ENCODE data around the gene ASCC2.
A peak's percentile ranks its signal among the peaks of the same experiment; 100 is the strongest.

Gene ASCC2

DNA sequence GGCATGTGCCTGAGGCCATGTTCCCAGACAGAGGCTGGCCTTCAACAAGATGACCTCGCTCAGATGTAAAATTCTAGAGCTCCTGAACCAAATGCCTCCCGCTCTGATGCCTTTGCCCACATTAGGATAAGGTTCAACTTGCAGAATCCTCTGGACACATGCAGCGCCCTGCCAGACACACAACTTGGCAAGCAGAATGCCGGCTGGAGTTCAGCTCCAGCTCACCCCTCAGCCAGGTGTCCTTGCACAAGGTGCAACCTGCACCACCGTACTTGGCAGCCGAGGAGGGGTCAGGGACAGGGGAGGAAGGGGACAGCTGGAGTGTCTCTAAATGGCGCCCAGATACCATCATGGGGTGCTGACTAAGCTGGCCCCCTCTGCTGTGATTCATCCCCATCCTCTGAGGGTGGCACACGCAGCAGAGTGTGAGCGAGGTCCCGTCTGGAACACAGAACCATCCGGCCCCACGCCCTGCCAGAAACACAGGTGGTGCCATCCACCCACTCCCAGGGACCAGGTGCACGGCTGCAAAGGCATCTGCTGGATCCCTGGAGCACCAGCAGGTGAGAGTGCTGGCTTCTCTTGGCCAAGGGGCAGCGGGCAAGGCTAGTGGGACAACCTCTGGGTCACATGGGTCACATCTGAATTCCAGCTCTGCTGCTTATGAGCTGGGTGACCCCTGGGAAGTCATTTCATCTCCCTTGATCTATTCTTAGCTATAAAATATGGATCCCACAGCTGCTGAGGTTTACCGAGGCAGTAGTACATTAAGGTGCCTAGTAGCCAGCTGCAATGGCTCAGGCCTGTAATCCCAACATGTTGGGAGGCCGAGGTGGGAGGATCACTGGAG is 84.0 kb downstream of the ASCC2 start:
- H3K4me3 Mint-ChIP-seq, result no peak overlapping the region
- H3K9me3 Mint-ChIP-seq, result no peaks in the 10 kb centered on the region
- ATAC-seq (replicated peaks; ENCODE audit: extremely low read depth, poor library complexity, severe bottlenecking), result no peak
- H3K36me3 Mint-ChIP-seq (ENCODE audit: insufficient read depth), result peaks cover 4% of the 10 kb centered on the region
- no peak for DNase-seq (ENCODE audit: low spot score in 2 of 2)
- no peaks in the 10 kb centered on the region for H3K27me3 Mint-ChIP-seq
- peak overlapping the region; percentile 61 for H3K27ac Mint-ChIP-seq (ENCODE audit: low read depth)
- H3K4me1 Mint-ChIP-seq, result peaks cover 28% of the 10 kb centered on the region

- ATAC-seq (replicated peaks; ENCODE audit: extremely low read depth, poor library complexity, severe bottlenecking) (no peak), DNase-seq (ENCODE audit: low spot score in 2 of 2) (no peak)
- Mint-ChIP-seq H3K36me3 (ENCODE audit: insufficient read depth) (peaks cover 8% of the 10 kb centered on the region), H3K9me3 (no peaks in the 10 kb centered on the region), H3K4me1 (peaks cover 28% of the 10 kb centered on the region), H3K4me3 (no peak overlapping the region), H3K27me3 (no peaks in the 10 kb centered on the region), H3K27ac (ENCODE audit: low read depth) (peak overlapping the region; percentile 41)
Observed at GRCh38 chr22:29751669-29752068, 86.4 kb downstream of the ASCC2 start.

DNA sequence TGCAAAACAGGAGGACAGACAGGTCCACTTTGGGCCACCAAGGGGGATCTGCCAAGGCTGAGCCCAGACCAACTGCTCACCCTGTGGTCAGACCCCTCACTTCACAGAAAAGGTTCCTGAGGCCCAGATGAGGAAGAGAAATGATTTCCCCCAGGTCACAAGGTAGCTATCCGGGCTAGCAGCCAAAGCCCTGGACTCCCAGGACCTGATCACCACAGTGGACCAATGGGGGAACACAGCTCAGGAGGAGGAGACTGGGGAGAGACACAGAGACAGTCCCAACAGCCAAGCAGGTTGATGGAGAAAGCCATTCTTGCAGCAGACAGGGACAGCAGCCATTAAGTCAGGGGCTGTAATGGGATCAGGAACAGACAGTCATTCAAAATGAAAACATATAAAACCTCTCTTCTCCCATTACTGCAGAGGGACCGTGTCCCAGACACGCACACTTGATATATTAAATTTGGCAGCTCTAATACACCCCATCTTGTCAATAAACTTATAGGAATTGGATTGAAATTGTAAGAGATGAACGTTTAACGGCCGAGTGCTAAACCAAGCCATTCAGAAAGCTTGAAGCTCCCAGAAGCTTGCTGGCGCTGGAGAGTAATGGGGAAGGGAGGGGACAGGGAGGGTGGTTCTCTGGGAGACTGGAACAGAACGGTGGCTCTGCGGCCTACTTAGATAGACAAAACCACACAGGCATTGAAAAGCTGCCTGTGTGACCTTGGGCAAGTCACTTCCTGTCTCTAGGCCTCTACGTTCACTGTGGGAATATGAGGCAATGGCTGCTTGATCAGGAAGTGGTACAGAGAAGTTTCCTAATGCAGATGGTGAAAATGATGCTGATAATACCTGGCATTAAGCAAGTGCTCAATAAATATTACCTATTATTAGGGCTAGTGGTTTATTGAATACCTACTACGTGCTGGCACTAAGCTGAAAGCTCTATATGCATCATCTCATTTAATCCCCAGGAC is 87.2 kb downstream of the ASCC2 start:
- peak; percentile 70 for ATAC-seq (replicated peaks; ENCODE audit: extremely low read depth, poor library complexity, severe bottlenecking)
- Mint-ChIP-seq H3K4me3 (peak overlapping the region; percentile 23), H3K36me3 (ENCODE audit: insufficient read depth) (peaks cover 8% of the 10 kb centered on the region)

GRCh38 chr22:29750029-29750428 is 88.0 kb downstream of the ASCC2 start:
- Mint-ChIP-seq H3K9me3 (no peaks in the 10 kb centered on the region), H3K4me1 (peaks cover 28% of the 10 kb centered on the region), H3K4me3 (no peak overlapping the region), H3K27me3 (no peaks in the 10 kb centered on the region), H3K36me3 (ENCODE audit: insufficient read depth) (peaks cover 11% of the 10 kb centered on the region), H3K27ac (ENCODE audit: low read depth) (peak overlapping the region; percentile 68)
- ATAC-seq (replicated peaks; ENCODE audit: extremely low read depth, poor library complexity, severe bottlenecking) (no peak), DNase-seq (ENCODE audit: low spot score in 2 of 2) (no peak)

More for the DNA sequence above, 87.2 kb downstream of the ASCC2 start:
- H3K9me3 Mint-ChIP-seq, result no peaks in the 10 kb centered on the region
- no peaks in the 10 kb centered on the region for H3K27me3 Mint-ChIP-seq
- DNase-seq (ENCODE audit: low spot score in 2 of 2), result no peak
- peak overlapping the region; percentile 68 for H3K27ac Mint-ChIP-seq (ENCODE audit: low read depth)
- H3K4me1 Mint-ChIP-seq, result peaks cover 28% of the 10 kb centered on the region

DNA sequence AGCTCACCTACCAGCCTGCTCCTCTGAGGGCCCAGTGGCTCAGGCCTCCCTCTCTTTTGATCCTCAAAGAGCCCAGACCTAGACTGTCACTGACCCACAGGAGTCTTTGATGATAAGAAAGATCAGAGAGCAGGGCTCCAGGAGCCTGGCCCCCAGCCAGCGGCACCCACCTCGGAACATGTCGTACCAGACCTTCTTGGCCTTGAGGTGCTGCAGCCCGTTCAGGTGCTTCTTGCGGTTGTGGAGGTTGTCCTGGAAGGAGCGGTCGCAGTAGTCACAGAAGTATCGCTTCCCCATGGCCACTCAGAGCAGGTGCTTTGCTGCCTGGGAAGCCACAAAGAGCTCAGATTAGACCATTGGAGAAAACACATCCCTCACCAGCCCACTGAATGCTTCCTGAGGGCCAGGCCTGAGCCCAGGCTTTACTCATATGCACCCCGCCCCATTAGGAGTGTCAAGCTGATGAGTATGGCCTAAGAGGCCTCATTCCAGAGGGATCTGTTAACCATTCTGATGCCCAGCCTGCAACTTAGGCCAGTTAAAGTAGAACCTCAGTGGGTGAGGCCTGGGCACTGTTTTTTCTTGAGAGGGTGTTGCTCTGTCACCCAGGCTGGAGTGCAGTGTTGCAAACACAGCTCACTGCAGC is 89.7 kb downstream of the ASCC2 start:
- Mint-ChIP-seq H3K4me3 (no peak overlapping the region), H3K36me3 (ENCODE audit: insufficient read depth) (peaks cover 9% of the 10 kb centered on the region), H3K27ac (ENCODE audit: low read depth) (no peak overlapping the region), H3K9me3 (no peaks in the 10 kb centered on the region), H3K4me1 (peaks cover 28% of the 10 kb centered on the region), H3K27me3 (no peaks in the 10 kb centered on the region)
- no peak for DNase-seq (ENCODE audit: low spot score in 2 of 2)
- no peak for ATAC-seq (replicated peaks; ENCODE audit: extremely low read depth, poor library complexity, severe bottlenecking)

GRCh38 chr22:29747832-29748231 is 90.2 kb downstream of the ASCC2 start:
- peaks cover 28% of the 10 kb centered on the region for H3K4me1 Mint-ChIP-seq
- no peak overlapping the region for H3K27ac Mint-ChIP-seq (ENCODE audit: low read depth)
- DNase-seq (ENCODE audit: low spot score in 2 of 2), result no peak
- peaks cover 9% of the 10 kb centered on the region for H3K36me3 Mint-ChIP-seq (ENCODE audit: insufficient read depth)
- no peak overlapping the region for H3K4me3 Mint-ChIP-seq
- H3K9me3 Mint-ChIP-seq, result no peaks in the 10 kb centered on the region
- H3K27me3 Mint-ChIP-seq, result no peaks in the 10 kb centered on the region
- ATAC-seq (replicated peaks; ENCODE audit: extremely low read depth, poor library complexity, severe bottlenecking), result no peak

DNA sequence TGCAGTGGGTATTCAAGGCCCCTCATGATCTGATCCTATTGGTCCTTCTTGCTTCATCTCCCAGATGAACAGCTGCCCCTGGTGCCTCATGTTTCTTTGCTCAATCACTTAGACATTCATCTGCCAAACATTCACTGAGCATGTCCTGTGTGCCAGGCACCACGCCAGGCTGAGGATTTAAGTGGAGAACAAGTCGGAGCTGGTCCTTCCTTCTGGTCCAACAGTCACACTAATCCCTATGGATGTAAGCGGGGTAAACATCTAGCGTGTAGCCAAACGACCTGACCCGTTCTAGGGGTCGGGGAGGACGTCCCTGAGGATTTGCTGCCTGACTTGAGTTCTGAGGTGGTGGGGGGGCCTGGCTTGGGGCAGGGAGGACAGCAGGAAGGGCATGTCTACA is 93.2 kb downstream of the ASCC2 start:
- ATAC-seq (replicated peaks; ENCODE audit: extremely low read depth, poor library complexity, severe bottlenecking), result no peak
- H3K27ac Mint-ChIP-seq (ENCODE audit: low read depth), result no peak overlapping the region
- H3K36me3 Mint-ChIP-seq (ENCODE audit: insufficient read depth), result peaks cover 9% of the 10 kb centered on the region

GRCh38 chr22:29742326-29742725 is 95.7 kb downstream of the ASCC2 start:
- Mint-ChIP-seq H3K4me3 (no peak overlapping the region), H3K9me3 (no peaks in the 10 kb centered on the region), H3K36me3 (ENCODE audit: insufficient read depth) (peaks cover 8% of the 10 kb centered on the region), H3K4me1 (no peaks in the 10 kb centered on the region), H3K27ac (ENCODE audit: low read depth) (no peak overlapping the region), H3K27me3 (no peaks in the 10 kb centered on the region)
- DNase-seq (ENCODE audit: low spot score in 2 of 2) (no peak), ATAC-seq (replicated peaks; ENCODE audit: extremely low read depth, poor library complexity, severe bottlenecking) (no peak)

More for the DNA sequence above, 93.2 kb downstream of the ASCC2 start:
- Mint-ChIP-seq H3K4me1 (peaks cover 7% of the 10 kb centered on the region), H3K27me3 (no peaks in the 10 kb centered on the region), H3K4me3 (no peak overlapping the region), H3K9me3 (no peaks in the 10 kb centered on the region)
- no peak for DNase-seq (ENCODE audit: low spot score in 2 of 2)

DNA sequence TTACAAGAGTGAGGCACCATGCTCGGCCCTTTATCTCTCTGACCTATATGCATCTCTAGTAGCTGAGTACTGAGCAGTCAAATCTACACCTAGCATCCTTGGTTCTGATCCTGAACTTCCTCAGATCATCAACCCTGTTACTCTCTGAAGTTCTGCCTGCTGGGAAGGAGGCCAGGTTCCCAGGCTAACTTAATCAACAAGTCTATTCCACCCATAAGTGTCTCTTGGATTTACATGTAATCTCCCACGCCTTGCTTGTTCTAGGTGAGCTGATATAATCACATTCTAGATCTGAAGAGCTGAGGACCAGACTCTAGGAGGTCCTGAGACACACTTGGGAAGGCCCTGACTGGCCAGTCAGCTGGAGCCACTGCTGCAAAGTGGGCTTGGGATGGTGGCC is 96.1 kb downstream of the ASCC2 start:
- Mint-ChIP-seq H3K27ac (ENCODE audit: low read depth) (peak overlapping the region; percentile 23), H3K9me3 (no peaks in the 10 kb centered on the region), H3K27me3 (no peaks in the 10 kb centered on the region), H3K4me1 (no peaks in the 10 kb centered on the region), H3K36me3 (ENCODE audit: insufficient read depth) (peaks cover 8% of the 10 kb centered on the region), H3K4me3 (no peak overlapping the region)
- DNase-seq (ENCODE audit: low spot score in 2 of 2), result no peak
- ATAC-seq (replicated peaks; ENCODE audit: extremely low read depth, poor library complexity, severe bottlenecking), result no peak

- no peak for ATAC-seq (replicated peaks; ENCODE audit: extremely low read depth, poor library complexity, severe bottlenecking)
- H3K4me3 Mint-ChIP-seq, result no peak overlapping the region
- DNase-seq (ENCODE audit: low spot score in 2 of 2), result no peak
- H3K4me1 Mint-ChIP-seq, result no peaks in the 10 kb centered on the region
- no peaks in the 10 kb centered on the region for H3K9me3 Mint-ChIP-seq
- peaks cover 9% of the 10 kb centered on the region for H3K36me3 Mint-ChIP-seq (ENCODE audit: insufficient read depth)
- no peak overlapping the region for H3K27ac Mint-ChIP-seq (ENCODE audit: low read depth)
- no peaks in the 10 kb centered on the region for H3K27me3 Mint-ChIP-seq
Observed at GRCh38 chr22:29740216-29740615, 97.9 kb downstream of the ASCC2 start.

DNA sequence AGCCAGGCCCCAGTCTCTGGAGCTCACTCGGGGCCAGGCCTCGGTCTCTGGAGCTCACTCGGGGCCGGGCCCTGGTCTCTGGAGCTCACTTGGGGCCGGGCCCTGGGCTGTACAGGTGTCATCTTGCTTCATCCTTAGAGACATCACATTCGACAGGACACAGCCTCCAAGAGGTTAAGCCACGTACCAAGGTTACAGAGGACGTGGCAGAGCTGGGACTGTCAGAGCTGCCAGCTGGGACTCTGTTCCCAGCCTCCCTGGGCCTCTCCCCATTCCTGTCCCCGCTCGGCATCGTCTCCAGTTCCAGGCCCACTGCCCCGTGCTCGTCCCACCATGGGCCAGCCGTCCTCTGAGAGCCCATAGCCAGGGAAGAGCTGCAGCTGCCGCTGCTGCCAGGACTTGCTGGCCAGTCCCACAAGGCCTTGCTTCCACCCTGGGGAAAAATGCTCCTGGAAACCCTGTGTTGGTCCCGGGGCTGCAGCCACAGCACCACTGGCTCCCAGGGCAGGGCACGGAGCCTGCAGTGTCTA is 98.7 kb downstream of the ASCC2 start:
- ATAC-seq (replicated peaks; ENCODE audit: extremely low read depth, poor library complexity, severe bottlenecking) (no peak), DNase-seq (ENCODE audit: low spot score in 2 of 2) (no peak)
- Mint-ChIP-seq H3K36me3 (ENCODE audit: insufficient read depth) (peaks cover 9% of the 10 kb centered on the region), H3K27ac (ENCODE audit: low read depth) (no peak overlapping the region), H3K4me3 (no peak overlapping the region), H3K27me3 (no peaks in the 10 kb centered on the region), H3K9me3 (no peaks in the 10 kb centered on the region), H3K4me1 (no peaks in the 10 kb centered on the region)
